Fibroblast of peridontal ligament (primary cell): ENCODE measurements around the gene ATP11B.
"Not testable (repeated sequence)": the region's sequence is repeated elsewhere in the genome, so short reads cannot be mapped to it uniquely, and the experiment has no call there.

Source experiments
- DNase-seq: peaks from one replicate; pipeline ENCODE4 v3.0.0-alpha.2; 2010; ENCODE audit errors: extremely low read depth

The ATP11B gene

DNA sequence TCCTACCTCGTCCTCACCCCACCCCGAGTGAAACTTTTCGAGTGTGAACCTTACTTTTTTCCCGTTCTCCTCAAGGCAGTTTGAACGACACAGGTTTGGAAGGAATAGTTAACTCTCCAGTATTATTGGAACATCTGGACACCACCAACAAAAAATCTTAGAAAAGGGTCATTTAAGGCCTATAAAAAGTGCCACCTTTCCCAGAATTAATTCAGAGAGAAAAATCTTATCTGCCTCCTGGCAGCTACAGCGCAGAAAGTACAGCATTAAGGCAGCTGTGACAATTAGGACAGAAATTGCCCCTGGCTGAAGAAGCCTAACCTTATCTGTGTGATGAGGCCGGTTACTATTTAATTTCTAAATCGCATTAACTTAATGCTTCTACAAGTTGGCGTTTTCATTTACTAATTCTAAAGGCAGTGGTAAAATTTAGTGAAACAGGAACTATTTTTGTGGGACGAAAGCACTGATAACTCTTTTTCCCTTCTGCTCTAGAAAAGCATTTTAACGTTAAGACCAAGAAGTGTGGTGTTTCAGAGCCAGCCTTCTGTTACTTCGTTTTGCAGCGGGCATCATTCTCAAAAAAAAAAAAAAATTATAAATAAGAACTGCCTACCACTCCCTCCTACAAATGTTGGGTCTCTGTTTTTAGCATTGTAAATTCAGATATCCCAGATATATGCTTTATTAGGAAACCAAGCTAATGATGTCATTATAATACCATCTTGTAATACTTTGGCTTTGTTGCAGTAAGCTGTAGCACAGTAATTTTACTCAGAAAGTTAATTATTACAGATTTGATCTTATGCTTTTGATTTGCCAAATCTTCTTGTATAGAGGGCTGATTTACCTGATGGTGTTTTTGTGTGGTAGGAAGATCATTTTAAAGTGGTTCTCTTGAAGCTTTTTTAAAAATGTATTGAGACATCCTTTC lies 1.4 kb downstream of the ATP11B start:
- DNase-seq = peak; percentile 26

DNA sequence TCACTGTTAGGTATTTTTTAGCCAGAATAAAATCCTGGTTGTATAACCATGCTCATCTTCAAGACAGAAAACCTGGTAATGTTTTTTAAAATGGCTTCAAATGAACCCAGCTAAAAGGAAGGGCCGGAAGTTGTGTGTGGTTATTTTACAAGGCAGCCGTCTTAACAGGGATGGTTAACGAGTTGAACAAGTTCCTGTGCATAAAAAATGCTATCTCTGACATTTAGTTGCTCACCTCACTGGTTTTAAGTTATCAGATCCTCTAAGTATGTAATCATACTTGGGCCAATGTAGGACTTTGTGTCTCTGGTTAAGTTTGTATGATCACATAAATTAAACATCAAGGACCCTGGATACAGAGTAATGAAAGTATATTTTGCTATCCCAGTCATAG lies 2.1 kb downstream of the ATP11B start:
- peak; percentile 15 for DNase-seq

GRCh38 chr3:182796310-182796709 lies 3.0 kb downstream of the ATP11B start:
- no peak for DNase-seq

GRCh38 chr3:182797876-182798275 lies 4.6 kb downstream of the ATP11B start:
- DNase-seq = no peak

- DNase-seq = not testable (repeated sequence)
Measured at GRCh38 chr3:182799143-182799542, 5.8 kb downstream of the ATP11B start.

DNA sequence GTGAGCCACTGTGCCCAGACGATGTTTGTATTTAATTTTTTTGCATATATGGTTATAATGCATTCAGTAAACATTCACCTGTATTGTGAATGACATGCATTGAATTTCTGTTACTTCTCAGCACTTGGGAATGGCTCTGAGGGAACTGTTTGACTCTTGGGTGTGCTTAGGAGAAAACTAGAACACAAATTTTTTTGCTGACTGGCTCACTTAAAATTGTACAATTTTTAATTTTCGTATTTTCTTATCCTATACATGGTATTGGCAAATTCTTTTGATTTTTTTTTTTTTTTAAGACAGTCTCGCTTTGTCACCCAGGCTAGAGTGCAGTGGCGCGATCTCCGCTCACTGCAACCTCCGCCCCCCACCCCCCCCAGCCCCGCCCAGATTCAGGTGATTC lies 7.2 kb downstream of the ATP11B start:
- no peak for DNase-seq

- DNase-seq = no peak
Measured at GRCh38 chr3:182802413-182803390, 9.4 kb downstream of the ATP11B start.

DNA sequence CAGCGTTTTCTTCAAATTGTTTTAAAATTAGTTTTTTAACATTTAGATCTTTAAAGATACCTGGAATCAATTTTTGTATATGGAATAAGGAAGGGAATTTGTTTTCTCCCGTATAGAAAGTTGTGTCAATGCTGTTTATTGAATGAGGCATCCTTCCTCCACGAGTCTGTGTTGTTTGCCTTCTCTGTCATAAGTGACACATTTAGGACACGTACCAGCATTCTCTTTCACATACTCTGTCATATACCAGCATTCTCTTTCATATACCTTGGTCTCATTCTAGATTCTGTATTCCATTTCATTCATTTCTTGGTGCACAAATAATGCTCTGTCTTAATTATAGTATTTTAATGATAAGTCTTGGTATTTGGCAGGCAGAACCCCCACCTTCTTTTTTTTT lies 10.3 kb downstream of the ATP11B start:
- DNase-seq = no peak

- DNase-seq = no peak
Measured at GRCh38 chr3:182807061-182807460, 13.8 kb downstream of the ATP11B start.

DNA sequence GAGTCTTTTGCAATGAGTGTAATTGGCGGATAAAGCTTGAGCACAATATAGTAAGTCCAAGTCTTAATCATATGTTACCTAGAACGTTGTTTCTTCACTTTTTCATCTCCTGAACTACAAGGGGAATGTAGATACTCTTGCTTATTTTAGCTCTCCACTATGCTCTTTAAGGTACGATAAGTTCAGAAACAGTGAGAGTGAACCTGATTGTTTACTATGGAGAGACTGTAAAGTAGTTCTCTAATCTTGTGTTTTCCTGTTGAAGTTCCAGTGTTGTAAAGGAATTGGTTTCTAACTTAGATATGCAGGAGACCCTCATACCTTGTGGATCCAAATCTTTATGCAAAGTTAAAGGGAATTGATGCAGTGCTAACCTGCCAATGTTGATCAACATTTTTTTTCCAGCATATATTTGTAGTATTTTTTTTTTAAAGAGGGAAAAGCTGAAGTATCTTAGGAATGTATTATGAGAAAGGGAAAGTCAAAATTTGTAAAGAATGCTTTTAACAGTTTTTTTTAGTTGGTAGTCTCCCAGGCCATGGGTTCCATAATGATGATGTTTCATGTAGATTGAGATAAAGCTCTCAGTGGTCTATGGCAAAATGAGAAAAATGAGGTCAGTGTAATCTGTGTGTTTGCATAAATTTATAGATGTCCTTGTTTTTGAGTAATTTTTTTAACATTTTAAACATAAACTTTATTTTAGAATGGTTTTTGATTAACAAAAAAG lies 14.9 kb downstream of the ATP11B start:
- peak; percentile 28 for DNase-seq

DNA sequence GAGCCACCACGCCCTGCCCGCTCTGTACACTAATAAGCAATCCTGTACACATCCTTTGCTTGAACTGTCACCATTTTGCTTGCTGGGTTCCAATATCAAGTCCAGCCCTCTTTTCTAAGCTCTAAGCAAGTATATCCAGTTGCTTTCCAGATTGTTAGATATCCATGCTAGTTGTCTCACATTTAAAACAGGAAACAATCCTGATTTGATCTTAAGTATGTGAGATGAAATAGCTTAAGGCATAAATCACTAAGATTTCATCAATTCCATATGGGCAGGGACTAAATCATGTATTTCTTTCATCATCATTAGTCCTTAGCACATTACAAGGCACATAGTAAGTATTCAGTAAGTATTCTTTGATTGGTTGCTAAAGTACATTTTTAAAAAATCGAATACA lies 16.2 kb downstream of the ATP11B start:
- peak; percentile 49 for DNase-seq

DNA sequence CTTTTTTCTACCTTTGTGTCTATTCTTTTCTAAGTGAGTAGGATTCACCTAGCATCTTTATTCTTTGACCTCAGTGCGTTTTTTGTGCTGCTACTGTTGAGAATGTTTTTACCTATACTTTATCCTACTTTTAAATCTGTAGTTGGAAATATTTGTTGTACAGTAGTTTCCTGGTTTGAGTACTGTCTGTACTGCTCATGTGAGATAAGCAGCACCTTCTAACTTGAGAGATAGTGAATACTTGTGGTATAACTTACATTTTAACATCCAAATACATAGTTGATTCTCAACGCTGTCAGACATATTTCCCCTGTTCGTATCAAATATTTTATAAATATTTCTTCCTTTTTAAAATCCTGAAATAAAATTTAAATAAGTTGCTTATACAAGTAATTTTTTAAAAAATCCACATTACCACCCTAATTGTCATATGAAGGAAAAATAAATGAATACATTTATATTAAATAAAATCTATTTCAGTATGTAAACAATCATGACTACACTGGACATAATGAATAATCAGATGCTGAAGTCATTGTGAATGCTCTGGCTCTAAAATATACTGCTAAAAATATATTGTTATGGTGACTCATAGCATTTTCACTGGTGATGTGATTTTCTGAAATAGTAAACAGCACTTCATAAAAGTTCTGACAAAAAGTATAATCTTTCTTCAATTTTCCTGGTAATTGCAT lies 17.4 kb downstream of the ATP11B start:
- DNase-seq = peak; percentile 62

DNA sequence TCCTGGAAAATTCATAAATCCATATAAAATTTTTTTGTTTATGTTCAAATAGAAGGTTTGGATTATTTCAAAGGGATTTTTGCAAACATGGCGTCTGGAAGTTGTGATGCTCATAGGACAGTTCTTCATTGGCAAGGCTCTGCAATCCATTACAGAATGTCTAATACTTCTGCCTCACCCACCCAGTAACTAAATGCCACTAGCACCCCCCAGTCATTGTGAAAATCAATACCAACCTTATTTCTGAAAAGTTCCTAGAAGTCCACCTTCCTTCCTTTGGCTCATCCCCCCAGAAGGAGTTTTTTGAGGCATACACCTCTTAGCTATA lies 17.9 kb downstream of the ATP11B start:
- no peak for DNase-seq

GRCh38 chr3:182812123-182812522 lies 18.8 kb downstream of the ATP11B start:
- no peak for DNase-seq

DNA sequence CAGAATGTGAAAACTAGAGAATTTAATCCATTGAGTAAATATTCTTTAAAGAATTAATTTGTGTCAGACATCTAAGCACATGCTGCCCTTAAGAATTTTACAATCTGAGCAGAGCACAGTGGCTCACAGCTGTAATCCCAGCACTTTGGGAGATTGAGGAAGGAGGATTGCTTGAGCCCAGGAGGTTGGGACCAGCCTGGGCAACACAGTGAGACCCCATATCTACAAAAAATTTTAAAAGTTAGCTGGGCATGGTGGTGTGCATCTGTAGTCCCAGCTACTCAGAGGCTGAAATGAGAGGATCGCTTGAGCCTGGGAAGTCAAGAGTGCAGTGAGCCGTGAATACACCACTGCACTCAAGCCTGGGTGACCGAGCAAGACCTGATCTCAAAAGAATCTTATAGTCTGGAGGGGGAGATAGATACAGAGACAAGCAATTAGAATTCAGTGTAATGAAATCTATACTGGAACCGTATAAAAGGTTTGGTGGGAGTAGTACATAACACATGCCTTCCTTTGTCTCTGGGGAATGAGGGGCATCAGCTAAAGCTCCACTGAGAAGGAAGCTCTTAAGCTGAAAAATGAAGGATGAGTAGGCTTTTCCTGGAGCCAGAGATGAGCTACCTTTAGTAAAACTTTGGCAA lies 21.2 kb downstream of the ATP11B start:
- no peak for DNase-seq

GRCh38 chr3:182816181-182816580 lies 22.9 kb downstream of the ATP11B start:
- DNase-seq = no peak

DNA sequence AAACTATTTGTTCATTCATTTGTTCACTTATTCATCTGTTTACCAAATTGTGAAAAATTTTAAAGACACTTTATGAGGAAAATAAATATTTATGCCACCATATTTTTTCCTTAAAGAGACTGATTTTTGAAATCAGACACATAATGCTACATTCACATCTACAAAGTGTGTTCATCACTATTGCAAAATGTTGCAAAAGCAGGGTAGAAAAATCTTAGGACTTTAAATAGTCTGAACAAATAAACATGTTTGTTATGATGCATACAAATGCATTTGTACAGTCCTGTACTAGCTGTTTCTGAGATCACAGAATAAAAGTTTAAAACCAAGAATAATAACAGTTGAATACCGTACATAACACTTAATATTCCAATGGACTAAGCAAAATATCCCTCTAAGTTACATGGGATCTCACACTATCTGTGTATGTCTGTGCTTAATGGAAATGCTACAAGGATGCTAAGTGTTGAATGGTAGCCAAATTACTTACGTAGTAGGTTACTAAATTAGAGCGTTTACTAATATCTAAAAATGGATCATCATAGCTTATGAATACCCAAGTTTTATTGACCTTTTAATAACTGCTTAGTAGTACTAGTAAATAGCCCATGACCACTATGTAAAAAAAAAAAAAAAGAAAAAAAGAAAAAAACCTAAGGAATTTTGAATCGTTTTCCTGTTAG lies 25.1 kb downstream of the ATP11B start:
- no peak for DNase-seq

- no peak for DNase-seq
Measured at GRCh38 chr3:182821221-182821981, 28.1 kb downstream of the ATP11B start.

DNA sequence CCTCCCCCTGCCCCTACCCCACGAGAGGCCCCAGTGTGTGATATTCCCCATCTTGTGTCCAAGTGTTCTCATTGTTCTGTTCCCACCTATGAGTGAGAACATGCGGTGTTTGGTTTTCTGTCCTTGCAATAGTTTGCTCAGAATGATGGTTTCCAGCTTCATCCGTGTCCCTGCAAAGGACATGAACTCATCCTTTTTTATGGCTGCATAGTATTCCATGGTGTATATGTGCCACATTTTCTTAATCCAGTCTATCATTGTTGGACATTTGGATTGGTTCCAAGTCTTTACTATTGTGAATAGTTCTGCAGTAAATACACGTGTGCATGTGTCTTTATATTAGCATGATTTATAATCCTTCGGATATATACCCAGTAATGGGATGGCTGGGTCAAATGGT lies 29.0 kb downstream of the ATP11B start:
- DNase-seq = not testable (repeated sequence)
